HL-60 (cell line): ENCODE measurements around the gene ZNF473.
"Not testable (repeated sequence)": the region's sequence is repeated elsewhere in the genome, so short reads cannot be mapped to it uniquely, and the experiment has no call there.

Experiments
- GABPA ChIP-seq: IDR thresholded peaks from 2 replicates; pipeline ENCODE4 v1.6.1; 2012; ENCODE audit warnings: low read depth
- POLR2AphosphoS5 ChIP-seq: IDR thresholded peaks from 2 replicates; pipeline ENCODE4 v1.6.1; 2012; ENCODE audit warnings: low read depth
- SPI1 ChIP-seq: IDR thresholded peaks from 2 replicates; pipeline ENCODE4 v1.6.1; 2012; ENCODE audit warnings: low read depth, mild to moderate bottlenecking, borderline replicate concordance
- TF ChIP-seq, protein P1 (sequence below): IDR thresholded peaks from one replicate; pipeline ENCODE4 v1.5.1; 2011; ENCODE audit warnings: low read length, control low read depth, inconsistent platforms; ENCODE audit not compliant: insufficient read depth
- TF ChIP-seq, protein P2 (sequence below): IDR thresholded peaks from 2 replicates; pipeline ENCODE4 v1.6.1; 2012; ENCODE audit warnings: low read depth; ENCODE audit not compliant: insufficient replicate concordance

DNA sequence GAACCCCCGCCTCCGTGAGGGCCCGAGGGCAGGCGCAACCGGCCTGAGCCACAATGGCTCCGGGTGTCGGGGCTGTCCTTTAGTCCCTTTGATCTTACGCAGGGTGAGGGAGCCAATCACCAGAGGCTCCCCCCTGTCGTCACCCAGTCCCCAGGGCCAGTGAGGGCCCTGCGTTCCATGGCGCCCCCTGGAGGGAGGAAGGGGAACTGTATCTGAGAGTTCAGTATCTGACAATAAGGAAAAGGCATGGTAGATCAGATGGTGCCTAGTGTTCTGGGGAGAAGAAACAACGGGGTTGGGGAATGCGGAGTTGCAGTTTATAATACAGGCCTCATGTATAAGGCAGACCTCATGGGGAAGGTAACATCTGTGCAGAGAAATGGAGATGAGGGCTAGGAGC lies 72.1 kb downstream of the ZNF473 start:
- TF ChIP-seq, protein P1, sequence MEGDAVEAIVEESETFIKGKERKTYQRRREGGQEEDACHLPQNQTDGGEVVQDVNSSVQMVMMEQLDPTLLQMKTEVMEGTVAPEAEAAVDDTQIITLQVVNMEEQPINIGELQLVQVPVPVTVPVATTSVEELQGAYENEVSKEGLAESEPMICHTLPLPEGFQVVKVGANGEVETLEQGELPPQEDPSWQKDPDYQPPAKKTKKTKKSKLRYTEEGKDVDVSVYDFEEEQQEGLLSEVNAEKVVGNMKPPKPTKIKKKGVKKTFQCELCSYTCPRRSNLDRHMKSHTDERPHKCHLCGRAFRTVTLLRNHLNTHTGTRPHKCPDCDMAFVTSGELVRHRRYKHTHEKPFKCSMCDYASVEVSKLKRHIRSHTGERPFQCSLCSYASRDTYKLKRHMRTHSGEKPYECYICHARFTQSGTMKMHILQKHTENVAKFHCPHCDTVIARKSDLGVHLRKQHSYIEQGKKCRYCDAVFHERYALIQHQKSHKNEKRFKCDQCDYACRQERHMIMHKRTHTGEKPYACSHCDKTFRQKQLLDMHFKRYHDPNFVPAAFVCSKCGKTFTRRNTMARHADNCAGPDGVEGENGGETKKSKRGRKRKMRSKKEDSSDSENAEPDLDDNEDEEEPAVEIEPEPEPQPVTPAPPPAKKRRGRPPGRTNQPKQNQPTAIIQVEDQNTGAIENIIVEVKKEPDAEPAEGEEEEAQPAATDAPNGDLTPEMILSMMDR, result not testable (repeated sequence)
- TF ChIP-seq POLR2AphosphoS5, GABPA, SPI1: not testable (repeated sequence)
- TF ChIP-seq, protein P2, sequence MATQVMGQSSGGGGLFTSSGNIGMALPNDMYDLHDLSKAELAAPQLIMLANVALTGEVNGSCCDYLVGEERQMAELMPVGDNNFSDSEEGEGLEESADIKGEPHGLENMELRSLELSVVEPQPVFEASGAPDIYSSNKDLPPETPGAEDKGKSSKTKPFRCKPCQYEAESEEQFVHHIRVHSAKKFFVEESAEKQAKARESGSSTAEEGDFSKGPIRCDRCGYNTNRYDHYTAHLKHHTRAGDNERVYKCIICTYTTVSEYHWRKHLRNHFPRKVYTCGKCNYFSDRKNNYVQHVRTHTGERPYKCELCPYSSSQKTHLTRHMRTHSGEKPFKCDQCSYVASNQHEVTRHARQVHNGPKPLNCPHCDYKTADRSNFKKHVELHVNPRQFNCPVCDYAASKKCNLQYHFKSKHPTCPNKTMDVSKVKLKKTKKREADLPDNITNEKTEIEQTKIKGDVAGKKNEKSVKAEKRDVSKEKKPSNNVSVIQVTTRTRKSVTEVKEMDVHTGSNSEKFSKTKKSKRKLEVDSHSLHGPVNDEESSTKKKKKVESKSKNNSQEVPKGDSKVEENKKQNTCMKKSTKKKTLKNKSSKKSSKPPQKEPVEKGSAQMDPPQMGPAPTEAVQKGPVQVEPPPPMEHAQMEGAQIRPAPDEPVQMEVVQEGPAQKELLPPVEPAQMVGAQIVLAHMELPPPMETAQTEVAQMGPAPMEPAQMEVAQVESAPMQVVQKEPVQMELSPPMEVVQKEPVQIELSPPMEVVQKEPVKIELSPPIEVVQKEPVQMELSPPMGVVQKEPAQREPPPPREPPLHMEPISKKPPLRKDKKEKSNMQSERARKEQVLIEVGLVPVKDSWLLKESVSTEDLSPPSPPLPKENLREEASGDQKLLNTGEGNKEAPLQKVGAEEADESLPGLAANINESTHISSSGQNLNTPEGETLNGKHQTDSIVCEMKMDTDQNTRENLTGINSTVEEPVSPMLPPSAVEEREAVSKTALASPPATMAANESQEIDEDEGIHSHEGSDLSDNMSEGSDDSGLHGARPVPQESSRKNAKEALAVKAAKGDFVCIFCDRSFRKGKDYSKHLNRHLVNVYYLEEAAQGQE, result not testable (repeated sequence)
